SU-DHL-6 (cell line): Measurements from ENCODE around the gene CCDC60.

Experiments used
- H2AFZ ChIP-seq: fragments of 200-600 bp; sonication (generic); 2 replicates; pipeline ENCODE4 v1.6.1; 2014; ENCODE audit warnings: low read depth, mild to moderate bottlenecking, moderate library complexity, mixed read lengths, antibody characterized with exemption, low read length; ENCODE audit not compliant: severe bottlenecking
- H3F3A ChIP-seq: fragments of 200-600 bp; shearing (Covaris generic); 2 replicates; pipeline ENCODE4 v1.6.0; 2016; ENCODE audit warnings: antibody characterized with exemption, mild to moderate bottlenecking; ENCODE audit not compliant: insufficient read depth
- H3K27ac ChIP-seq: fragments of 200-600 bp; sonication (generic); 2 replicates; pipeline ENCODE4 v1.5.1; 2016; ENCODE audit warnings: low read depth, mild to moderate bottlenecking, low read length, moderate library complexity, mixed read lengths
- H3K27me3 ChIP-seq: fragments of 200-600 bp; sonication (generic), shearing (Covaris generic); 2 replicates; pipeline ENCODE4 v1.6.0; 2014; ENCODE audit warnings: mild to moderate bottlenecking, low read length
- H3K36me3 ChIP-seq: fragments of 200-600 bp; sonication (generic); 2 replicates; pipeline ENCODE4 v1.6.1; 2014; ENCODE audit warnings: mild to moderate bottlenecking, low read length, mixed read lengths
- H3K4me2 ChIP-seq: fragments of 300-600, 200-600 bp; shearing (Covaris generic), sonication (generic); 2 replicates; pipeline ENCODE4 v1.6.0; 2014; ENCODE audit warnings: low read length, low read depth, mild to moderate bottlenecking; ENCODE audit not compliant: poor library complexity, severe bottlenecking
- H3K4me3 ChIP-seq: fragments of 200-600 bp; sonication (generic); 2 replicates; pipeline ENCODE4 v1.5.1; 2014; ENCODE audit warnings: antibody characterized with exemption, low read length, mild to moderate bottlenecking, mixed read lengths; ENCODE audit not compliant: insufficient read depth, poor library complexity, severe bottlenecking
- H3K79me2 ChIP-seq: fragments of 200-600 bp; sonication (generic); 2 replicates; pipeline ENCODE4 v1.6.1; 2014; ENCODE audit warnings: mild to moderate bottlenecking, low read length, moderate library complexity; ENCODE audit not compliant: insufficient read depth
- H3K9ac ChIP-seq: fragments of 200-600 bp; sonication (generic); 2 replicates; pipeline ENCODE4 v1.7.0; 2014; ENCODE audit warnings: mild to moderate bottlenecking, low read length
- H3K9me2 ChIP-seq: fragments of 200-600 bp; sonication (generic); replicated peaks from 2 replicates; pipeline ENCODE4 v1.6.1; 2014; ENCODE audit warnings: low read length; ENCODE audit not compliant: insufficient read depth
- H3K9me3 ChIP-seq: fragments of 200-600 bp; sonication (generic); 2 replicates; pipeline ENCODE4 v1.6.1; 2014; ENCODE audit warnings: low read length, mixed read lengths; ENCODE audit not compliant: insufficient read depth
- H4K20me1 ChIP-seq: fragments of 200-600 bp; sonication (generic); 2 replicates; pipeline ENCODE4 v1.6.1; 2014; ENCODE audit warnings: low read depth, mild to moderate bottlenecking, antibody characterized with exemption, low read length, moderate library complexity, mixed read lengths
- EZH2phosphoT487 ChIP-seq: fragments of 200-600 bp; sonication (generic), shearing (Covaris generic); conservative IDR thresholded peaks from 2 replicates; pipeline ENCODE4 v1.6.1; 2018; ENCODE audit warnings: mild to moderate bottlenecking, antibody characterized with exemption, low read length, moderate library complexity, mixed read lengths
- TF ChIP-seq, protein P1 (sequence below): fragments of 200-600 bp; sonication (generic); IDR thresholded peaks from one replicate; pipeline ENCODE4 v1.5.1; 2017; ENCODE audit warnings: antibody characterized with exemption, mild to moderate bottlenecking, low read length, moderate library complexity; ENCODE audit not compliant: insufficient read depth, poor library complexity, severe bottlenecking

CCDC60 gene

DNA sequence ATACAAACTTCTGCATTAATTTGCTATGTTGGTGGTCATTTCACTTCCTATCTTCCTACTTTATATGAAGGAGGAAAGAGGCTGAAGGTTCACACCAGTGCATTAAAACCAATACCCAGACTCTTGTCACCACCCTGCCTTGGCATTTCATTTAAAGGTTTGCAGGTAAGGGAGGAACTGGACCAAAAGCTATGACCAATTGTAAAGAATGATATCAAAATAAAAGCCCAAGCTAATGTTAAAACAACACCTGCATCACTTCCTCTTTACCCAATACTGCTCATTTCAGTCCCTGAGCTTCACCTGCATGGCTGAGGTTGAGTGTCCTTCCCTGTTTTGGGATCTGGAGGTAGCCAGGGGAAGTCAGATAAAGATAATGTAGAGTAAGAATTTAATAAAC, 211.8 kb downstream of the CCDC60 start:
- H3K9ac ChIP-seq: no peak overlapping the region
- H4K20me1 ChIP-seq: no peaks in the 10 kb centered on the region
- H3K79me2 ChIP-seq: no peaks in the 10 kb centered on the region
- no peak overlapping the region for H3K27ac ChIP-seq
- H3K9me3 ChIP-seq: no peaks in the 10 kb centered on the region
- H3F3A ChIP-seq: no peaks in the 10 kb centered on the region
- H2AFZ ChIP-seq: no peak overlapping the region
- no peak overlapping the region for H3K4me2 ChIP-seq
- H3K4me3 ChIP-seq: no peak overlapping the region
- no peaks in the 10 kb centered on the region for H3K27me3 ChIP-seq
- H3K36me3 ChIP-seq: no peaks in the 10 kb centered on the region
- TF ChIP-seq EZH2phosphoT487: no peak
- TF ChIP-seq, protein P1, sequence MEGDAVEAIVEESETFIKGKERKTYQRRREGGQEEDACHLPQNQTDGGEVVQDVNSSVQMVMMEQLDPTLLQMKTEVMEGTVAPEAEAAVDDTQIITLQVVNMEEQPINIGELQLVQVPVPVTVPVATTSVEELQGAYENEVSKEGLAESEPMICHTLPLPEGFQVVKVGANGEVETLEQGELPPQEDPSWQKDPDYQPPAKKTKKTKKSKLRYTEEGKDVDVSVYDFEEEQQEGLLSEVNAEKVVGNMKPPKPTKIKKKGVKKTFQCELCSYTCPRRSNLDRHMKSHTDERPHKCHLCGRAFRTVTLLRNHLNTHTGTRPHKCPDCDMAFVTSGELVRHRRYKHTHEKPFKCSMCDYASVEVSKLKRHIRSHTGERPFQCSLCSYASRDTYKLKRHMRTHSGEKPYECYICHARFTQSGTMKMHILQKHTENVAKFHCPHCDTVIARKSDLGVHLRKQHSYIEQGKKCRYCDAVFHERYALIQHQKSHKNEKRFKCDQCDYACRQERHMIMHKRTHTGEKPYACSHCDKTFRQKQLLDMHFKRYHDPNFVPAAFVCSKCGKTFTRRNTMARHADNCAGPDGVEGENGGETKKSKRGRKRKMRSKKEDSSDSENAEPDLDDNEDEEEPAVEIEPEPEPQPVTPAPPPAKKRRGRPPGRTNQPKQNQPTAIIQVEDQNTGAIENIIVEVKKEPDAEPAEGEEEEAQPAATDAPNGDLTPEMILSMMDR: no peak
- no peaks in the 10 kb centered on the region for H3K9me2 ChIP-seq

DNA sequence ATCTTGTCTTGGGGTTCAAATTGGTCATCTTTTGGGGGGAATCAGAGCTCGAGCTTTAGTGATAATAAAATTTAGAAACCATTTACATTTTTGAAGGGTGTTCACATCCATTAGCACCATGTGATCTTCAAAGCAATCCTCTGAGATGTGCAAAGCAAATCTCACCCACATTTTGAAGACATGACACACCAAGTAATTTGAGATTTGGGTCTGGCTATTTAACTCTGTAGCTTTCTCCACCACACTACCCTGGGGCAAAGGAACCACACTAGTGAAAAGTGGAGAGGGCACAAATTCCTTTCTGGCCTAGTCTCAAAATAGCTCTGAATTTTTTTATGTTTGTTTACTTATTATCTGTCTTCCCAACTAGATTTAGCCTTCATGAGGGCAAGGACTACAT, 212.5 kb downstream of the CCDC60 start:
- Histone ChIP-seq H3K27me3 (no peaks in the 10 kb centered on the region), H3K36me3 (no peaks in the 10 kb centered on the region), H3K27ac (no peak overlapping the region), H3K9me2 (no peaks in the 10 kb centered on the region), H3K9me3 (no peaks in the 10 kb centered on the region), H3F3A (no peaks in the 10 kb centered on the region), H3K79me2 (no peaks in the 10 kb centered on the region), H4K20me1 (no peaks in the 10 kb centered on the region), H3K9ac (no peak overlapping the region), H3K4me2 (no peak overlapping the region), H2AFZ (no peak overlapping the region), H3K4me3 (no peak overlapping the region)
- no peak for TF ChIP-seq EZH2phosphoT487
- TF ChIP-seq, protein P1: no peak

DNA sequence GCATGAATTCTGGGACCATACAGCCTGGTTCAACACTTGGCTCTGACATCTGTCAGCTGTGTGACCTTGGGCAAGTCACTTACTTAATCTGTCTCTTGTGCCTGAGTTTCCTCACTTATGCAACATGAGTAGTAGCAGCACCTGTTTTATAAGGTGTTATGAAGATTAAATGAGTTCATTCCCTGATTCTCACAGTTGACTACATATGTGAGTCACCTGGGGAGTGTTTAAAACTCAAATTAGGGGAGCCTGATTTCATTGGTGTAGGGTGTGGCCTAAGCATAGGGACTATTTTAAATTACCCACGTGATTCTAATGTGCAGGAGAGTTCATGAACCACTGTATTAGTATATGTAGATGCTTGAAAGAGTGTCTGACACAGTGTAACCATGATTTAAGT, 222.3 kb downstream of the CCDC60 start:
- no peaks in the 10 kb centered on the region for H3K9me3 ChIP-seq
- TF ChIP-seq EZH2phosphoT487: no peak
- TF ChIP-seq, protein P1: no peak
- no peaks in the 10 kb centered on the region for H4K20me1 ChIP-seq
- no peak overlapping the region for H2AFZ ChIP-seq
- no peaks in the 10 kb centered on the region for H3F3A ChIP-seq
- no peaks in the 10 kb centered on the region for H3K36me3 ChIP-seq
- no peak overlapping the region for H3K4me2 ChIP-seq
- no peak overlapping the region for H3K4me3 ChIP-seq
- H3K9ac ChIP-seq: no peak overlapping the region
- no peak overlapping the region for H3K27ac ChIP-seq
- H3K27me3 ChIP-seq: no peaks in the 10 kb centered on the region
- H3K79me2 ChIP-seq: no peaks in the 10 kb centered on the region
- no peaks in the 10 kb centered on the region for H3K9me2 ChIP-seq
